ENCODE data around the gene CNGB1. TPM values are rescaled to one million over a fixed set of nuclear protein-coding genes. Genes with fewer than 3 reads are reported as not detected.

Gene CNGB1
- total and polyA plus RNA-seq, 2 of the 13 experiments (the other 11 are each of a cell fraction or from before 2014, with no cell fraction given), result 0.02 to 0.15 TPM

DNA sequence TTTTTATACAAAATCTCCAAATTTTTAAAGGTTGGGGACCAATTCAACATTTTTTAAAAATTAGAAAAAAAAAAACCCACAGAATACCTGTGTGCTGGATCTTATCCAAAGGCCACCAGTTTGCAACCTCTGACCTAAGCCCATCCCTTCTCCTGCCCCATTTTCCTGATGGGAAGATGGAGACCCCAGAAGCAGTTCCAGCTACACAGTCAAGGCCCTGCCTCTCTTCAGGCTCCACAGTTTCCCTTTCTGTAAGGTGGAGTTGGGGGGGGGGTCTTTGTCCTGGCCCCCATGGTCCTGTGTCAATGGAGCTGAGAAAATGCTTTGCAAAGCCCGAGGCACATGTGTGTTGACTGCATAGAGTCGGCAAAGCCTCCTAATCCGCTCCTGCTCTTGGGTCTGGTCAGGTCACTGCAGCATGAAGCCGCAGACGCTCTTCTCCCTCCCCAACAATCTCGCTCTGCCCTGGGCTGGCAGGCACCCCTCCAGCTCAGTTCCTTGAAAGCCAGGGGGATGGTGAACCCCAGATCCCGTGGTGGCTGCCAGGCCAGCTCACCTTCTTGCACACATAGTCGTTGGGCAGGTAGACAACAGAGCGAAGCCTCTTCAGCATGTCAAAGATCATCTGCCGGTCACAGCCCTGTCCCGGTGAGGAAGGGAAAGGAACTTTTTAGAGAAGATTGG lies 70.0 kb downstream of the CNGB1 start (continued):
- no peak for TF ChIP-seq MEIS2 (CRISPR knock-in tag; IDR thresholded peaks at IDR 0.05)
- no peak for TF ChIP-seq ZMYM4 (CRISPR knock-in tag; IDR thresholded peaks at IDR 0.05)
- peak; percentile 65; the same call in 1 of the 2 replicates for TF ChIP-seq HNF1B (CRISPR knock-in tag; IDR thresholded peaks at IDR 0.05)
- TF ChIP-seq TFE3 (CRISPR knock-in tag; IDR thresholded peaks at IDR 0.05), result no peak
- no peak for TF ChIP-seq ZNF569 (CRISPR knock-in tag; IDR thresholded peaks at IDR 0.05; ENCODE audit: borderline replicate concordance)
- TF ChIP-seq, protein P1, sequence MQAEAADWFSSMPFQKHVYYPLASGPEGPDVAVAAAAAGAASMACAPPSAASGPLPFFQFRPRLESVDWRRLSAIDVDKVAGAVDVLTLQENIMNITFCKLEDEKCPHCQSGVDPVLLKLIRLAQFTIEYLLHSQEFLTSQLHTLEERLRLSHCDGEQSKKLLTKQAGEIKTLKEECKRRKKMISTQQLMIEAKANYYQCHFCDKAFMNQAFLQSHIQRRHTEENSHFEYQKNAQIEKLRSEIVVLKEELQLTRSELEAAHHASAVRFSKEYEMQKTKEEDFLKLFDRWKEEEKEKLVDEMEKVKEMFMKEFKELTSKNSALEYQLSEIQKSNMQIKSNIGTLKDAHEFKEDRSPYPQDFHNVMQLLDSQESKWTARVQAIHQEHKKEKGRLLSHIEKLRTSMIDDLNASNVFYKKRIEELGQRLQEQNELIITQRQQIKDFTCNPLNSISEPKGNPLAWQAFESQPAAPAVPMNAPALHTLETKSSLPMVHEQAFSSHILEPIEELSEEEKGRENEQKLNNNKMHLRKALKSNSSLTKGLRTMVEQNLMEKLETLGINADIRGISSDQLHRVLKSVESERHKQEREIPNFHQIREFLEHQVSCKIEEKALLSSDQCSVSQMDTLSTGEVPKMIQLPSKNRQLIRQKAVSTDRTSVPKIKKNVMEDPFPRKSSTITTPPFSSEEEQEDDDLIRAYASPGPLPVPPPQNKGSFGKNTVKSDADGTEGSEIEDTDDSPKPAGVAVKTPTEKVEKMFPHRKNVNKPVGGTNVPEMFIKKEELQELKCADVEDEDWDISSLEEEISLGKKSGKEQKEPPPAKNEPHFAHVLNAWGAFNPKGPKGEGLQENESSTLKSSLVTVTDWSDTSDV (CRISPR knock-in tag; IDR thresholded peaks at IDR 0.05), result no peak
- no peak for TF ChIP-seq PRMT3 (CRISPR knock-in tag; IDR thresholded peaks at IDR 0.05; ENCODE audit: borderline replicate concordance, low read depth)
- TF ChIP-seq NFKB2 (CRISPR knock-in tag; IDR thresholded peaks at IDR 0.05; ENCODE audit: borderline replicate concordance), result peak; percentile 44; the same call in 1 of the 2 replicates
- TF ChIP-seq ZNF768 (CRISPR knock-in tag; IDR thresholded peaks at IDR 0.05), result no peak
- no peak for TF ChIP-seq CBX5 (CRISPR knock-in tag; IDR thresholded peaks at IDR 0.05; ENCODE audit: borderline replicate concordance)
- TF ChIP-seq, protein P2, sequence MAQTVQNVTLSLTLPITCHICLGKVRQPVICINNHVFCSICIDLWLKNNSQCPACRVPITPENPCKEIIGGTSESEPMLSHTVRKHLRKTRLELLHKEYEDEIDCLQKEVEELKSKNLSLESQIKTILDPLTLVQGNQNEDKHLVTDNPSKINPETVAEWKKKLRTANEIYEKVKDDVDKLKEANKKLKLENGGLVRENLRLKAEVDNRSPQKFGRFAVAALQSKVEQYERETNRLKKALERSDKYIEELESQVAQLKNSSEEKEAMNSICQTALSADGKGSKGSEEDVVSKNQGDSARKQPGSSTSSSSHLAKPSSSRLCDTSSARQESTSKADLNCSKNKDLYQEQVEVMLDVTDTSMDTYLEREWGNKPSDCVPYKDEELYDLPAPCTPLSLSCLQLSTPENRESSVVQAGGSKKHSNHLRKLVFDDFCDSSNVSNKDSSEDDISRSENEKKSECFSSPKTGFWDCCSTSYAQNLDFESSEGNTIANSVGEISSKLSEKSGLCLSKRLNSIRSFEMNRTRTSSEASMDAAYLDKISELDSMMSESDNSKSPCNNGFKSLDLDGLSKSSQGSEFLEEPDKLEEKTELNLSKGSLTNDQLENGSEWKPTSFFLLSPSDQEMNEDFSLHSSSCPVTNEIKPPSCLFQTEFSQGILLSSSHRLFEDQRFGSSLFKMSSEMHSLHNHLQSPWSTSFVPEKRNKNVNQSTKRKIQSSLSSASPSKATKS (CRISPR knock-in tag; IDR thresholded peaks at IDR 0.05), result no peak
- peak; percentile 69 for TF ChIP-seq ZNF501 (CRISPR knock-in tag; IDR thresholded peaks at IDR 0.05)
- no peak for TF ChIP-seq ZFP62 (CRISPR knock-in tag; IDR thresholded peaks at IDR 0.05)
- TF ChIP-seq ZNF3 (CRISPR knock-in tag; IDR thresholded peaks at IDR 0.05), result peak; percentile 65; the same call in 1 of the 2 replicates
- TF ChIP-seq TCF7L2 (IDR thresholded peaks at IDR 0.05; ENCODE audit: low read depth, low read length), result no peak
- no peak for TF ChIP-seq BORCS8-MEF2B (CRISPR knock-in tag; IDR thresholded peaks at IDR 0.05)
- no peak for TF ChIP-seq DNMT1 (CRISPR knock-in tag; IDR thresholded peaks at IDR 0.05)
- no peak for TF ChIP-seq ZKSCAN8 (CRISPR knock-in tag; IDR thresholded peaks at IDR 0.05; ENCODE audit: borderline replicate concordance)
- TF ChIP-seq LRRFIP1 (CRISPR knock-in tag; conservative IDR thresholded peaks at IDR 0.05), result no peak

Measured in HepG2 (cell line).